ENCODE data around the gene MTSS2.

The MTSS2 gene

DNA sequence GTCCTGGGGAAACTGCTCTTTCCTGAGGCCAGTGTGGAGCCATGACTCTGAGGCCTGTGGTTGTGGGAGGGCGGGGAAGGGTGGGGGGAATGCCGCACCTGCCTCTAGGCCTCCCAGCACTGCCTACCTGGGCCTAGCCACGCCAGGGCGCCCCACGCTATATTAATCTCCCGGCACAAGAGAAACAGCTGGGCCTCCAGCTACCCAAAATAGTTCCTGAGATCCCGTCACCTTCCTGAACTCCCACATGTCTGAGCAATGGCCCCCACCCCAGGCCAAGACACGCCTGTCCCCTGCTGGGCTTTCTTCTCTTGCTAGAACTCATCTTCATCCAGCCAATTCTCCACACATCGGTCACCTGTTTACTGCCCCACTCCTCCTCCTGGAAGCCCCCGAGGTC, 13.0 kb upstream of the MTSS2 start:
- no peak for DNase-seq

DNA sequence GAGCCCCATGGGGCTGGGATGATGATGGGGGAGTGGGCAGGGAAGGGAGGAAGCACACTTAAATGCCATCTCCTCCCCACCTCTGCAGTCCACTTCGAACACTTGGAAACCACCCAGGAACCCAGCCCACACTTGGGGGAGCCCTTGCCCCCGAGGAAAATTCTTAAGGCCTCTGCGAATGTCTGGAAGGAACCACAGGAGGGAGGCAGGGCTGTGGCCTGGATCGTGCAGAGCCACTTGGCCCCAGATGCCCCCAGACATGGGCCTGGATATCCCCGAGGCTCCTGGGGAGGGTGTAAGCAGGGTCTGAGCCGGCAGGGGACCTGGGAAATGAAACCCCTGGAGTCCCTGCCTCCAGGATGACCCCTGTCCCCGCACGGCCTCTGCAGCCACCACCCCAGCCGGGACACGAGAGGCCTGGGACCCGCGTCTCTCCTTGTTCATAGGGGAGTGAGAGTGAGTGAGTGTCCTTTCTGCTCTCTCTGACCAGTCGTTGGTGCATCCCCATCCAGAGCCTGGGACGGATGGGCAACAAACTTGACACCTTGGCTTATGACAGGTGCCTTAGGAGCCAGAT, 11.8 kb upstream of the MTSS2 start:
- DNase-seq = no peak

DNA sequence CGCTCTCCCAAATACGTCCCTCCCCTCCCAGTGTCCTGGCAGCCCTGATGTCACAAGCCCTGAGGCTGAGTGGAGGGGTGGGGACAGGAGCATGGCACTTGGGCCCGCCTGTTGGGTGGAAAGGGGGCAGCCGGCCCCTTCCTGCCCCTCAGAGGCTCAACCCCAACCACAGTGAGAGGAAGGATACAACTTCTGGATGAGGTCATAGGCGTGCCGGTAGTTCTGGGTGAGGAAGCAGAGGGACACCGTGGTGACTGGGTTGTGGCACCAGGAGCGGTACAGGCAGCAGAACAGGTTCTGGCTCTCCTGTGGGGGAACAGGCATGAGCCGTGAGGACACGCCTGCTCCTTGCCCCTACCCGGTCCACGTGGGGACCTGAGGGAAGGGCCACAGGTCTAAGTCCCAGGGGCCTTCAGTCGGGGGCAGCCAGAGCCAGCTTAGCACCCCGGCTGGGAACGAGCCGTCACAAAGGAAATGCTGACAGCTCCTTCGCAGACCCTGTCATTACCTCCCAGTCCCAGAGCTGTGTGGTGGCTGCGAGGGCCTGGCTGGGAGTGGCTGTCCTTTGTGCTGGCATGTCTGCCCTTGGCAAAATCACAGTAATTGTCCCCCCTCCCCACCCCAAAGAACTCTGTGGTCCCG, 11.2 kb upstream of the MTSS2 start:
- DNase-seq = no peak

DNA sequence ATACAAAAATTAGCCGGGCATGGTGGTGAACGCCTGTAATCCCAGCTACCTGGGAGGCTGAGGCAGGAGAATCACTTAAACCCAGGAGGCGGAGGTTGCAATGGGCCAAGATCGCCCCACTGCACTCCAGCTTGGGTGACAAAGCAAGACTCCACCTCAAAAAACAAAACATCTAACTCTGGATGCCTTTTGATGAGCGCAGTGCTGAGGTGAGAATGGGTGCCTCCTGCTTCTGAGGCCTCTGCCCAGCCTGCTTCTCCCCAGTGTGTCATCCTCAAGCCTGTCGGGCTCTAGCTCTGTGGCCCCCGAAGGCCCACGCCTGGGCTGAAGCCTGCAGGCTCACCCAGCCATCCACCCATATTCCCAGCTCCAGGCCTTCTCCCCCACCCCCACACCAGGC, 10.5 kb upstream of the MTSS2 start:
- no peak for DNase-seq

DNA sequence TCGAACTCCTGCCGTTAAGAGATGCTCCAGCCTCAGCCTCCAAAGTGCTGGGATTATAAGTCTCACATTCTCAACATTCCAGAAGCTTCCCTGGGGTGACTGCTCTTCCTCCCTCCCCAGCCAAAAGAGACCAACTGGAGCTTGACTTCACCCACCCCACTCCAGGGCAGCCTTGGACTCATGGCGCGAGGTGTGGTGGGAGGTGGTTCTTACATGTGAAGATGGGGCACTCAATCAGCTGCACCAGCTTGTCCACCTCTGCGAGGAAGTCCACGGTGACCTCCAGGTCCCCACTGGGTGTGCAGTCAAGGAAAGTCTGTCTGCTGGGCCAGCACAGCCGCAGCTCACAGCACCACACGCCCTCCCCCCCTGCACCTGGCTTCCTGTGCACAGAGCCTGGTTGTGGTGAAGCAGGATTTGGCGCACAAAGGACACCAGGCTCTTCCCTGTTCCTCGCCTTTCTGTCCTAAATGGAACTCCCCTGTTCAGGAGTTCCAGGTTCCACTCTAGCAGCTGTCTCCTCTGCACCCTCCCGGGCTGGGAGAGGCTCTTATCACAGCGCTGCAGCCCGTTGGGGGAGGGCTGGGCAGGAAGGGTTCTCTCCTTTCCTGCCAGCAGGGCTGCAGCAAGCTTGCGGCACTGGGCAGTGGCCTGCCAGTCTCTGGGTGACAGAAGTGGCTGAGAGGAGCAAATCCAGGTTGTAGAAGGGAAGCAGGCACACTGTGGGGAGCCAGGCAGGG, 9.6 kb upstream of the MTSS2 start:
- DNase-seq = no peak

DNA sequence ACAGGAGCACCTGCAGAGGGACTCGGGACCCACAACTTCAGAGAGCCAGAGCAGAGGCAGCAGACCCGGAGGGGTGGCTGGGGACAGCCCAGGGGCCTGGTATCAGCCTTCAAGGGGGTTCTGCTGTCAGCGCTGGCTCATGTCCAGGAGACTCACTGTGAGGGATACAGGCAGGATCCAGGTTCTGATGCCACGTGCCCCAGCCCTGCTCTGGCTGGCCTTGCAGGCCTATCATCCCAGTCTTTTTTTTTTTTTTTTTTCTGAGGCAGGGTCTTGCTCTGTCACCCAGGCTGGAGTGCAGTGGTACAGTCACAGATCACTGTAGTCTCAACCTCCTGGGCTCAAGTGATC, 9.0 kb upstream of the MTSS2 start:
- no peak for DNase-seq

DNA sequence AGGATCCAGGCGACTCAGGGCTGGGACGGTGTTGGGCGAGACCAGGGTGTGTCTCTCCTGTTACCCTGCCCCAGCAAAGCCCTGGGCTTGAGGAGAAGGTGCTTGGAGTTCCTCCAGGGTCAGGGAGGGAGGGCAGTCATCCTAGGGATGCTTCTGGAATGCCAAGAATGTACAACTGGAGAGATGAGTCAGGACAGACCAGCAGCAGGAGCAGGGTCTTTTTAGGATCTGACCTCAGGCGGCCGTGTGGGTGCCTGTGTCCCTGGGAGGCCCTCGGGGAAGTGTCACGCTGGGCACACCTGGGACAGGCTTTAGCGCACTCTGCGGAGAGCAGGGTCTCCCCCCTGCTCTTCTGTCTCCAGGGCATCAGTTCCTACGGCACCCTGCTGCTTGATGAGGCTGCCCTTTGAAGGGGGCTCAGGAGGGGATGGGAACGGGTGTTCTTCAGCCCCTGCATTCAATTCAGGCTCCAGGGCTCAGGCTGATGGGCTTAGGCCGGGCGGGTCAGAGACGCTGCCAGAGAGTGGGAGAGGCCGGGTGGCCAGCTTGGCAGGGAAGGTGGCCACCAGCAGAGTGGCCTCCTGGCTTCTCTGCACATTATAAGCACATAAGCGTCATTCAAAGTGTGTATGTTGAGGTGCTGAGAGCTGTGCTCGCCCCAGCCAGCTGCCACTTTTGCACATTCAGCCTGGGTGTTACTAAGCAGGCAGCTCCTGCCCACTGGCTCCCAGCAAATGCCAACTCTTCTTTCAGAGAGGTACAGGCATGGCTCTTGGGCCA, 8.4 kb upstream of the MTSS2 start:
- DNase-seq = peak; percentile 63

DNA sequence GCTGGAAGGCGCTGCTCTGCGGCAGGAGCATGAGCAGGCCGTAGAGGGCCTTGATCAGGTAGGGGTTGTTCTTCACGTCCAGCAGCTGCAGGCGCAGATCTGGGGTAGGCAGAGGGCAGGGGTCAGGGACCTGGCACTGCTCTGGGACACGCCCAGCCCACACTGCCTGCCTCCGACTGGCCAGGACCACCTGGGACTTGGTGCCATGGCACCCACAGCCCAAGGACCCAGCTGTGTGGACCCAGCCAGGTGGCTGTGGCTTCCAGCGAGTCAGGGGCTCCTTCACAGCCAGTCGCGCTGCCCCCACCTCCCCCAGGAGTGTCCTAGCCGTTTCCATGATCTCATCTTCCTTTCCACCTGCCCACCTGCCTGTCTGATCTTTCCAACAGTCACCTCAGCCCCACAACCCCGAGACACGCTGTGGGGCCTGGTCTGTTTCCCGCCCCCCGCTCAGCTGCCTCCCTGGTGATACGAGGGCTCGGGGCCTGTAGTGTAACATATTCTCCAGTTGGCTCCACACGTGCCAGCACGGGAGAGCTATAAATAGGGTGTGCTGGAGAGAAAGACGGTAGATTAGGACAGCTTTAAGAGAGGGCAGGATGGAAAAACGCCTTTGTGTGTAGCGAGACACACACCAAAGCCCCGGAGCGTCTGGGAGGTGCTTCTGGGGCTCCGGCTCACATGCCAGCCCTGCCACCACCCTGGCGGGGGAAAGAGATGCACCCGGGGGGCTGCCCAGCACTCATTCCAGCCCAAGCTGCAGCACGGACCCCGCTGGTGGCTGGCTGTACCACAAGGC, 7.2 kb upstream of the MTSS2 start:
- DNase-seq = no peak

DNA sequence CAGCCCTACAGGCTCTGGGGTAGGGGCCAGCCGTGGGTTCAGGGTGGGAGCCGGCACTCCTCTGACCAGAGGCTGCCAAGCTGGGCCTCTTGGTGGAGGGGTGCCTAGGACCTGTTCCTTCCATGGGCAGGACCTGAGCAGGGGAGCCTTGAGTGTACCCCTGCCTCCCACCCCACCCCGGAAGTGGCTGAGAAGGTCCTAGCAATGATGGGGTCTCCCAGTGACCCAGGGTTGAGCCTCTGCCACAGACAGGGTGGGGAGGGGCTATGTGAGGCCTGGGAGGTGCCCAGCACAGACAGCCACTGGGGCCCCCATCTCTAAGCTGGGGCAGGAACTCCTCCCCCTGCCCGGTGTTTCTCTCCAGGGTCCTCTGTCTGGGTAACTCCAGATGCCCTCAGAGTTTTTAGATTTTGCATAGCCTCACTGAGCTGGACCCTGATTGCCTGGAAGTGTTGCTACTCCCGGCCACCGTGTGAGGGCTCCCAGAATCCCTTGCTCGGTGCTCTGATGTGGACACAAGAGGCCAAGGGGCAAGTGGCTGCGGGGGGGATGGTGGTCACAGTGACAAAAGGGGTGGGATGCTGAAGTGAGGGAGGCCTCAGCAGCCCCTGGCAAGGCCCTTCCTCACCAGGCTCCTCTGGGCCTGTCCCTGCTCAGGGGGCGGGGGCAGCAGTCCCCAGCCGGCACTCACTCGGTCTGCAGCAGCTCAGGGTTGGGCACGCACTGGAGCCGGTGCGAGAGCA, 6.4 kb upstream of the MTSS2 start:
- DNase-seq = no peak

DNA sequence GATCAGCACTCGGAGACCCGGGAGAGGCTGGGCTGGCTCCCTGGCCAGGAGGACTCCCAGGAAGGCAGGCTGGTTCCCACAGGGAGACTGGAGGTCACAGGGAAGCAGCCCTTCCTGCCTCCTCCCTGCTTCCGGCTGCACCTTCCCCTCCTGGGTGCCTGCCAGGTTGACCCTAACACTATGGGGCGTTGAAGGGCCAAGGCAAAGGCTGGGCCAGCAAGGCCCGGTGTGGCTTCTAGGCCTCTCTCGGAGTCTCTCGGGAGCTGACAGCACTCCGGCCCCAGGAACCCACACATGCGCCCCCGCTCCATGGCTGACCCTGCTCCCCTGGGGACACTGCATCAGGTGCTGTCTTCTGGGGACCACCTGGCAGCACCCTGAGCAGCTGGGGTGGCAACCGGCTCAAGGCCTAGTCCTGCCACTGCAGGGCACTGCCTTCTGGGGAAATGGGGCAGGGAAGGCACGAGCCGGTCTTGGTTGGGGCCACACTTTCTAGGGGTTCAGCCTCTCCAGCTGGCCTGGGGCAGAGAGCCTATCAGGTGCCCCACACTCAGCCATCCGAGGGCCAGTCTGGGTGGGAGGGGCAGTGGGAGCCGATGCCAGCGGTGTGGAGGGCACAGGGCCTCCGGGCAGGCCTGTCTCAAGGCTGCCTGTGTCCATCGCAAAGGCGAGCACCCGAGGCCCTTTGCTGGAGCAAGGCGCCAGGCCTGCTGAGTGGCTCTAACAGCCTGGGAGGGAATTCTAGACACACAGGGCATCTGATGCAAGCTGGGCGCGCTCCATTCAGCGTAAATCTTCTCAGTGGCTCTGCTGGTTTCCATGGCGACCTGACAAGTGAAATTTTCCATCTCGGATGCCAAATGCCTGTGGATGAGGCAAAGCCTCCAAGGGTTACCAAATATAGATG, 5.6 kb upstream of the MTSS2 start:
- DNase-seq = peak; percentile 99

DNA sequence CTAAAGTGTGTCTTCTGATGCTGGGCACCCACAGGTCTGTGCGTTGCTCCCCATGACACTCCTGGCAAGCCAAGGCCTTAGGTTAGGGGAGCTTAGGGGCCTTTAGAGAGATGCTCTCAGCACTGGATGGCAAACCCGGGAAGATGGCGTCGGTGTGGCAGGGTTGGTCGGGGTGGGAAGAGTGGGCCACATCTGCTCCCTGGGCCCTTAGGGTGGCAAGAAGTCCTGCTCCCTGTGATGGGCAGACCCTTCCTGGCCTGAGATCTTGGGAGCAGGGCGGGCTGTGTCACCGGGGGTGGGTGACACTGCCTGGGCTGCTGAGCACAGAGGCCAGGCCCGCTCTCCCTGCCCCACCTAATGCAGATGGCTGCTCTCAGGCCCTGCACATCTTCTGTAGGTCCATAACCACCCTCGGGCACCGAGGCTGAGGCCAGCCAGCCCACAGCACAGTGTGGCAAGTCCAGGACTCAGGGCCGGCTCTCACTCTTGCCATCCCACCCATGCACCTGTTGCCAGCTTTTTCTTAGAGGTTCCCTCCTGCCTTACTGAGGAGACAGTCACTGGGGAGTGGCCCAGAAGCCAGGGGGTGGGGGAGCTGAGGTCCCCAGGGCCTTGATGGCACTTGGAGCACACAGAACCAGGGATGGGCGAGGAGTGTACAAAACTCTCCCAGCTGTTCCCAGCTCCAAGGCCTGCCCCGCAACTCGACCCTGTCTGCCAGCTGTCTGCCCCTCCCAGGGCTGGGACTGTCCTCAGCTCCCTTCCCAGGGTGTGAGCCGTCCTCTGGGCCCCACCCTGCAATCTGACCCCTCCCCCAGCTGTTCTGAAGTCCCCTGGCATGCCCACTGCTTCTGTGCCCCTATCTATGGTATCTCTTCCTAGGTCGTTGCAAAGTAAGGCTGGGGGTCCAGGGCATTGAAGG, 4.4 kb upstream of the MTSS2 start:
- no peak for DNase-seq

DNA sequence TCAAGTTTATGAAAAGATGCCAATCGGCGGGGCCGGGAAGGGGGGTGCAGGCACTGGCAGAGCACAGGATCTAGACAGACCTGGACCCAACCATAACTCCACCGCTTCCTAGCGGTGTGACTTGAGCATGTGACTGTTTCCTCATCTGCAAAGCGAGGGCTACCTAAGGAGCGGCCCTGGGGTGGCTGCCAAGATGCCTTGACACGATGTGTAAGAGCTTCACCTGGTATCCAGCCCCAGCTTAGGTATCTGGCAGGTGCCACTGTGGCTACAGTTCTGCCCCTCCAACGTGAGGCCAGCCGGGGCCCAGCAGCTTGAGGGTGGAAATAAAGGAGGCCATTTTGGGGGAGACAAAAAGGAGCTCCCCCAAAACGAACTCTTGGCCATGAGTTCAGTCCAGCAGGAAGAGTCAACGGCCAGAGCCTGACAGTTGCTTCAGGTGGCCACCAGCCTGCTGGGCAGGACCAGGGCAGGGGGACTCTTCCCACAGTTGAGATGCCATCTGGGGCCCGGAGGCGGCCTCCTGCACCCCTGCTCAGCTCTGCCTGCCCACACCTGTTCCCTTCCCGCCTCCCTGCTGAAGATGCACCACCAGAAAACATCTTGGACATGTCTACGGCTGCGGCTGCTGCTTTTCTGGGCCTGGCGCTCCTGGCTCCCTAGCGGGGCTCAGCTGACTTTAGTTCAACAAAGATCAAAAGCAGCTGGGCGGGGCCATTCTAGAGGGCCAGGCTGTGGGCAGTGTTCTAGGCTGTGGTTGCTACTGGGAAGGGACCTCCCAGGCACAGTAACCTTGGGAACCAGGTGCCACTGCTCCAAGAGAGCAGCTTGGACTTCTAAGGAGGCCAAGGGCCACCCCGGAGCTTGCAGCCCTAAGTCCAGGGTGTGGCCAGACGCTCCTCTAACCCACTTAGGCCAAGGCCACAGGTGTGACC, 3.4 kb upstream of the MTSS2 start:
- no peak for DNase-seq

DNA sequence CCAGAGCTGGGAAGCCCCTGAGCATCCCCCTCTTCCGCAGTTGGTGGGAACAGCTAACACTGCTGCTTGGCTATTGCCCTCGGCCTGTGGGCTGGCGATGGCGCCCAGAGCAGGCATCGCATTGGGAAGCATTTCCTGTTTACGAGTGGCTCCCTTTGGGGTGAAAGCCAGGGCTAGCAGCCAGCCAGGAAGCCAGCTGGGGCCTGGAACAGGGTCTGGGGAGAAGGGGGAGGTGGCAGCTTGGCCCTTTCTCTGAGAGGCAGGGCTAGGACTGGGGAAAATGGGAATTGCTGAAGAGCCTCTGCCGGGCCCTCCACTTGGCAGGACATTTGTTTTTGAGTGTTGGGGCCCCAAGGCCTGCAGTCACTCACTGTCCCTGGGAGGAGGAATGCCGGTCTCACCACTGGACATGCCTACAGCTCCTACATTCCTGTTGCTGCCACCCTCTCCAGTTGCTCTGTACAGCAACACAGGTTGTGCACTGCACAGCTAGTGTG, 2.4 kb upstream of the MTSS2 start:
- no peak for DNase-seq

DNA sequence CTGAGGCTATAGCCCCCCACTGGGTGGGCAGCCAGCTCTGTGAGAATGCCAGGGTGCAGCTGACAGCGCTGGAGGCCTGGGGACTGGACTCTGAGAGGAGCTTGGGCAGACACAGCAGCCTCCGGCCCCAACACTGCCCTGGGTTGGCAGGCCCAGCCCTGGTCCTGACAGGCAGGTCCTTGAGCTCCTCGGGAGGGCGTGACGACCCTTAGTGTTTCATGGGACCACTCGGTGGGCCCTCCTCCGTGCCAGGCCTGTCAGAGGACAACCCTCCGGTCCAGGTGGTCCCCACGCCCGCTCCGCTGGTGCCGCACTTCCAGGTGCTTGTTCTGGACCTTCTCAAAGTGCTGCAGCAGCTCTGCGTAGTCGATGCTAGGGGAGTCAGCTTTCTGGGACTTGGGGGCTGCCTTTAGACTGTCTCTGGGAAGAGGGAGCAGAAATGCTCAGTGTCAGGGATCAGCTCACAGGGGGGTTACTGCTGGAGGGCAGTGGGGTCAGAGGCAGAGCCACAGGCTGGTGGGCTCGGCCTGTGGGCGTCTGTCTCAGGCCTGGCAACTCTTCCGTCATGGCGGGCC, 1.9 kb upstream of the MTSS2 start:
- DNase-seq = no peak

DNA sequence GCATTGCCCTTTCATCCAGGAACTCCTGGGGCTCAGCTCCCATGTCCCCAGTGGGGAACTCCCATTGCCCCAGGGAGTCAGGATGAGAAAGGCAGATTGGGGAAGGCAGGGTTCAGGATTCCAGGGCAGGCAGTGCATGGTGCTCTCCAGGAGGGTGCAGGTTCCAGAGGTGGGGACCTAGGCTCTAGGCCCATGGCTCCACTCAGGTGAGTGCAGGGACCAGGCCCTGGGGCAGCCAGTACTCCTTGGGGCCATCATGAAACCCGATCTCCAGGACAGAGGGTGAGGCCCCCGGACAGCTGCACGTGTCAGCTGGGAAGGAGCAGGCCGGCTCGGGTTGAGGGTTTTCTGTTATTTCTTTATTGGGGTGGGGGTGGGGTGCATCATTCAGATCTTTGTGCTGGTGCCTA, 1.3 kb upstream of the MTSS2 start:
- DNase-seq = no peak

DNA sequence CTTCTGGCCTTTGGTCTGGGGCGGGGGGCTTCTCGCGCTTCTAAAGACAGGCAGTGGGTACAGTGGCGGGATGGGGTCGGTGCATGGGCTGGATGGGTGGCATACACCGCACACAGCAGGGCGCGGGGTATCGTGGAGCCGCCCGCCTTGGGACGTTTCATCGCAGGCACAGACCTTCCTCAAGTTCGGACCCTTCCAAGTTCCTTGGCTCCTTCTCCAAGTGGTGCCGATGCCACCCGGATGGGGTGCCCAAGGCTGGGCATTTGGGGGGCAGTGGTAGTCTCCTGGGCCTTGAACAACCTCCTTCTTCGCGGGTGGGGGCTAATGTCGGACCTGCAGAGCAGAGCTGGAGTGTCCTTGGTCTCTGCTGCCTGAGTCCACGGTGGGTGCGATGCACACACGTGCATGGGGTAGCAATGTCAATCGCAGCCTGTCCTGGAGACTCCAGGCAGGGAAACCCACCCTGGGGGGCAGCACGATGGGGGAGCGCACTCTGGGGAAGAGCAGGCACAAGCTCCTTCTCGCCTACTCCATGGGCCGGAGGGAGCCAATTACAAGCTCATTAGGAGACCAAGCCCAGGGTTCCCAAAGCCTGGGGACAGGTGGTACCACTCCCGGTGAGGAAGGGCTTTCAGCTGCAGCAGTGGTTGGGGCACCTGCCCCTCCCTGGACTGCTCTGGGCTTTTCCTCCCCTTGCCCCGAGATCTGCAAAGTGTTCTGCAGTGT, 686 bp upstream of the MTSS2 start:
- DNase-seq = no peak
